ENCODE measurements around the gene PRRC2B. TPM values are rescaled to one million over a fixed set of nuclear protein-coding genes. Genes with fewer than 3 reads are reported as not detected.

Gene PRRC2B
- total and polyA plus RNA-seq, 3 donors from 2014 or later, result 111 to 213 (median 175) TPM

GRCh38 chr9:131537946-131538345, 144.1 kb downstream of the PRRC2B start:
- Histone ChIP-seq H3K4me1 (no peaks in the 10 kb centered on the region), H3K4me3 (no peak overlapping the region), H3K36me3 (ENCODE audit: low read depth, missing control alignments) (no peaks in the 10 kb centered on the region), H3K27me3 (no peaks in the 10 kb centered on the region), H3K9me3 (no peaks in the 10 kb centered on the region), H3K27ac (no peak overlapping the region)
- intact Hi-C loops (cut with DNase I; ENCODE audit: low total_unique reads), result no loop called here
- no peak for DNase-seq
- WGBS, 2 donors, result 92 to 94% methylated on average over 19 of the region's 19 CpGs
- no peak for TF ChIP-seq CTCF (IDR thresholded peaks at IDR 0.05)
- TF ChIP-seq POLR2A (IDR thresholded peaks at IDR 0.05), result no peak

GRCh38 chr9:131539223-131539923, 145.5 kb downstream of the PRRC2B start:
- TF ChIP-seq CTCF (IDR thresholded peaks at IDR 0.05), result no peak
- TF ChIP-seq POLR2A (IDR thresholded peaks at IDR 0.05), result no peak
- no peak for DNase-seq
- no peaks in the 10 kb centered on the region for H3K36me3 ChIP-seq (ENCODE audit: low read depth, missing control alignments)
- no peaks in the 10 kb centered on the region for H3K27me3 ChIP-seq
- H3K4me1 ChIP-seq, result no peaks in the 10 kb centered on the region
- H3K4me3 ChIP-seq, result no peak overlapping the region
- intact Hi-C loops (cut with DNase I; ENCODE audit: low total_unique reads), result no loop called here
- WGBS, 2 donors, result 90 to 94% methylated on average over 7 of the region's 7 CpGs
- H3K9me3 ChIP-seq, result no peaks in the 10 kb centered on the region
- no peak overlapping the region for H3K27ac ChIP-seq

DNA sequence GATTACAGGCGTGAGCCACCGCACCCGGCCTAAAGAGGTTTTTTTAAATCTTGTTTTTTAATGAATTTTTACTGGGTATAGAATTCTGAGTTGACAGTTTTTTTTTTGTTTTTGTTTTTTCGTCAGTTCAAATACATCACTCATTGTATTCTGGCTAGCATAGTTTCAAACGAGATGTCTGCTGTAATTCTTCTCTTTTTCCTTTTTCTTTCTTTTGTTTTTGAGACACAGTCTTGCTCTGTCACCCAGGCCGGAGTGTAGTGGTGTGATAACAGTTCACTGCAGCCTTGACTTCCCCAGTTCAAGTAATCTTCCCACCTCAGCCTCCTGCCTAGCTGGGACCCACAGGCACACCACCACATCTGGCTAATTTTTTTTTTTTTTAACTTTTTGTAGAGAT, 149.3 kb downstream of the PRRC2B start:
- DNase-seq, result no peak
- H3K4me3 ChIP-seq, result no peak overlapping the region
- peaks cover 4% of the 10 kb centered on the region for H3K4me1 ChIP-seq
- no peaks in the 10 kb centered on the region for H3K9me3 ChIP-seq
- no peaks in the 10 kb centered on the region for H3K27me3 ChIP-seq
- no peak overlapping the region for H3K27ac ChIP-seq
- WGBS, 2 donors, result 91 to 95% methylated on average over 6 of the region's 6 CpGs
- no peaks in the 10 kb centered on the region for H3K36me3 ChIP-seq (ENCODE audit: low read depth, missing control alignments)
- TF ChIP-seq POLR2A (IDR thresholded peaks at IDR 0.05), result no peak
- TF ChIP-seq CTCF (IDR thresholded peaks at IDR 0.05), result no peak
- intact Hi-C loops (cut with DNase I; ENCODE audit: low total_unique reads), result no loop called here

DNA sequence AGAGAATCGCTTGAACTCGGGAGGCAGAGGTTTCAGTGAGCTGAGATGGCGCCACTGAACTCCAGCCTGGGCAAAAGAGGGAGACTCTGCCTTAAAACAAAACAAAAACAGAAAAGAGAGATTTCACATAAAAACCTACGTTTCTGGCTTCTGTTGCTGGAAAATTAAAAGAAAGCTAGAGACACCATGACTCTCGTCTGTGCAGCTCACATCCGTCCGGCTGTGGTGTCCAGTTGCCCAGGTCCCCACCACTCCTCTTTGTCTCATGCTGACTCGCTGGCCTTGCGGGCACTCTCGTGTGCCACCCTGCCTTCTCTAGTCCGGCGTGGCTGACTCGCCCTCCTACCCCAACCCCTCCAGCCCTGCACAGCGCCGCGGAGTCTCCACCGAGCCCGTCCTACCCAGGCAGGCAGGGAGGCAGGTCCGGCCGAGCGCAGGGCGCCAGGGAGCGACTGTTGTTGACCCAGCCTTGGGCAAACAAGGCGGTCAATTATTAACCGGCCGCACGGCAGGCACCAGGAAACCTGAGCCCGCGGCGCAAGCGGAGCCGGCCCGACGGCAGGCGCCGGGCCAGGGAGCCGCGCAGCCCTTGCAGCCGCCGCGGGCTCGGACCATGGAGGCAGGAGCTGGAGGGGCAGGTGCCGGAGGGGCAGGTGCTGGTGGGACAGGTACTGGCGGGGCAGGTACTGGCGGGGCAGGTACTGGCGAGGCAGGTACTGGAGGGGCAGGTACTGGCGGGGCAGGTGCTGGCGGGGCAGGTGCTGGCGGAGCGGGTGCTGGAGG, 151.3 kb downstream of the PRRC2B start, which contains the start of gene PRRT1B:
PRRT1B (plus strand) TSS at position 521 of the 783 bp plus-strand sequence; CDS start at position 614, 93 bp downstream.
- Histone ChIP-seq H3K9me3 (no peaks in the 10 kb centered on the region), H3K4me1 (peaks cover 4% of the 10 kb centered on the region), H3K27ac (no peak within 1 kb of the TSS), H3K27me3 (no peaks in the 10 kb centered on the region), H3K4me3 (peak within 1 kb of the TSS in 1 of 2 donors; percentile 18), H3K36me3 (ENCODE audit: low read depth, missing control alignments) (no peaks in the 10 kb centered on the region)
- no peak for DNase-seq
- intact Hi-C loops (cut with DNase I; ENCODE audit: low total_unique reads), result no loop called here
- 22 to 41% methylated on average over 15 to 43 of the region's 50 CpGs for WGBS, 2 donors
- TF ChIP-seq CTCF (IDR thresholded peaks at IDR 0.05) (no peak), POLR2A (IDR thresholded peaks at IDR 0.05) (no peak)

All from testis (tissue), 3 donors.